ENCODE measurements around the gene LZTS2.

LZTS2 gene

DNA sequence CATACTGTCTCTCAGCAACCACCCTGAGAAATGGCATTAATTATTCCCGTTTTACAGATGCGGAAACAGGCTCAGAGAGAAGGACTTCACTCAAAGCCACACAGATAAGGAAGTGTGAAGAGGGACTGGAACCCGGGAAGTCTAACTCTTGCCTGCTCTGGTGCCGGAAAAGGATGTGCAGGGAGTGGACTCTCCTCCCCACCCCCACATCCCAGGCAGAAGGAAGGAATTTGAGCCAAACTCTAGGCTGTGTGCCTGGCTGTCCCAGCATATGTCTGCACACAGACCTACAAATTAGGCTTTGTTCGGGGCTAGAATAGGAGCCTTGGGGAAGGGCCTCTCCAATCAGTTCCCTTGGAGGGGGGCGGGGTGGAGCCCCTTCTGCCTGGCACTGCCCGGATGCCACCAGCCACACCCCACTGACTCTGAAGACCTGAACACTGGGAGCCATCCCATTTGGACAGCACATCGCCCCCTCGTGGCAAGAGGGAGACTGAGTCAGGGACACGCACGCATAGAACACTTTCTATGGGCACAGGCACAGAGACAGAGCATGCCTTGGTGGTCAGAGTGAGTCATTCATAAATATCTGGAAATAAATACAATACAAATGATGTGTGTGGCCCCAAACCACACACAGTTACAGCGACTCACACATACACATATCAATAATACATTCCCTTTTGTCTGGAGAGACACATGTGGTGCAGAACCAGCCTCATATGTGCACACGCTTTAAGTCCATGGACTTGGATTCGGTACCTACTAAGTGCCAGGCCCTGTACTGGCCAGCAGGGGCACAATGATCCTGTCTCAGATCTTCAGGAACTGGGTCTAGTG lies 13.1 kb downstream of the LZTS2 start:
- DNase-seq: peak; percentile 80

DNA sequence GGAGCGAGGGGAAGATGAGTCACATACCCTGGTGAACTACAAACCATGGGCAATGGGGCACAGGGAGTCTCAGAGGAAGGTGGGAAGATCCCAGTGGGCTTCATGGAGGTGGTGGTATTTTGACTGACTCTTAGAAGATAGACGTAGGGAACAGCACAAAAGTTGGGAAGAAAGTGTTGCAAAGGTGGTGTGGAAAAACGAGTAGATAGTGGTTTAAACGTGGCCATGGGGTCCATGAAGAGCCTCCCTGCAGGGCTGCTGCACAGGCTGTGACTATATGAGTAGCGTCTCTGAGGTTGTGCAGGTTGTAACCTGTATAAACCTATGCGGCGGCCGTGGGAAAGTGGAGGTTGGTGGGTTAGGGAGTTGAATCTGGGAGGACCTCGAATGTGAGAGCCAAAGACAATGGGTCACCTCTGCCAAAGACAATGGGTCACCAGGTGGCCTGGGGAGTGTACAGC lies 13.8 kb downstream of the LZTS2 start:
- DNase-seq: no peak

DNA sequence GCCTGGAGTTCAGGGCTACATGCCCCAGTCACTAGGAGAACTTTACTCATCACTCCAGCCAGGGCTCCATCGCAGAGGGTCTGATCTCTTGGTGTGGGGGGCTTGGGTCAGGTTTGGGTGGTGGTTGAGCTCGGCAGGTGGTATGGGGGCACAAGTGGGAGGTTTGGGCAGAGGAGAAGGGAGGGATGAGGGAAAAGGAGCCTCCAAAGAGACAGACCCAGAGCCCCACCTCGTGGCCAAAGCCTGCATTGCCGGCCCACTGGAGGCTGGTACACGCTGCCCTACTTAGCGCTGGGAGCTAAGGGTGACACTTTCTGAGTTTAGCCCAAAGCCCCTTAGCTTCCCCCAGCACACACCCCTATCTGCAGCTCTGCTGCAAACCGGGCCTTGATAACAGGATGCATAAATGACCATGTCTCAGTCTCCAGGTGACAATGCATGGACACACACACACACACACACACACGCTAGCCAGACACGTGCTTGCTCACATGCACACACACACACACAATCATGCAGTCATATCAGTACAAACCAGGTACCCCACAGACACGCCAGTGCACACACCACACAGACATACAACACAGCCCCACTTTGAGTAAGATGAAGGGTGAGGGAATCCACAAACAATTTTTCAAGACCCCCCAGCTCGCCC lies 14.7 kb downstream of the LZTS2 start:
- DNase-seq: peak; percentile 74

DNA sequence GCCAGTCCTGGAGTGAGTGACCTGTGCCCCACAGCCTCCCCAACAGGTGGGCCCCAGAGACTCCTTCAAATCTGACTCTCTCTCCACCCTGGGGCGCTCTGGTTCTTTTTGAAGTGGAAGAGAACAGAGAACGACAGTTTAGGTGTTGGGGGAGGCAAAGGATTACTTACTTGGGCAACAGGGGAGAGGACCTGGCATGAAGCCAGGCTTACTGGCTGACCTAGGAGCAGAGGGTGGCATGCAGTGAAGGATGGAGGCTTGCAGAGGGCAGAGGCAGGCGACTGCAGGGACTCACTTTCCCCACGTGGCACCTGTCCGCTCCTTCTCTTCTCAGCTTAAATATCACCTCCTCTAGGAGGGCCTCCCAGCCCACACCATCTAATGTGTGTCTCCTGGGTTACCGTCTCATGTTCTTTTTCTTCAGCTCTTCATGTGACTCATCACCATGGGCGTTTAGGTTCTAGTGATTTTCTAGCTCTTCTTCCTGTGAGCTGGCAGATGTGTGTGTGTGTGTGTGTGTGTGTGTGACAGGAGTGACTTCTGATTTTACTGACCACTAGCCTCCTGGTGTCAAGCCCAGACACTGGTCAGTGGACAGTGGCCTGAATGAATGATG lies 15.5 kb downstream of the LZTS2 start:
- no peak for DNase-seq

DNA sequence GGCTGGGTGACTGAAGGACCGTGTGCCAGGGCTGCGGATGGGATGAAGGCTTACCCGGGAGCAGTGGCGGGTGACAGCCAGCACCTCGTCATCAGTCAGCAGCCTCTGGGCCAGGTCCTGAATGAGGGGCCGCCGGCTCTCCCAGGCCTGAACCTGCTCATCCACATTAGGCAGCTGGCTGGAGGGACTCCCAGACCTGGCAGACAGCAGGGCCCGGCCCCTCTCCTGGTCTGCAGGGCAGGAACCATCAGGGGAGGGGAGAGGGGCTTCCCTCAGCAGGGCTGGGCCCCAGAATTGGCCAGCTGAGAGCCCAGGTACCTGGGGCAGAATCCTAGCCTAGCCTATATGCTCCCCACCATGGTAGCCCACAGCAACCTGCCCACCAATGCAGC lies 16.0 kb downstream of the LZTS2 start:
- DNase-seq: no peak

DNA sequence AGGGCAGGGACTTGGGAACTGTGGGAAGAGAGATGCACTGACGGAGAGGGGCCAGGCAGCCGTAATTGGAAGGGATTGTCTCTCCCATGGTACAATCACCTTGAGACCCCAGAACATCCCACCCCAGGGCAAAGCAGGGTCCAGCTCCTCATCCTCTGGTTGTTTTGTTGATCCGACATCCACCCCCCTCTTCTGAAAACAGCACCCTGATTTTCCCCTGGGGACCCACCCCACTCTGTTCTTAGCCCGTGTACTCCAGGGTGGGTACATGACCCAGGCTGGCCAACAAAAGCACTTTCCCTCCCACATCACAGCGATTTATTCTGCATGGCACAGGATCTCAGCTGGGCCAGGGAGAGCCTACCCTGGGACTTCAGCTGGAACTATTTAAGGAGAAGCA lies 17.2 kb downstream of the LZTS2 start:
- DNase-seq: no peak

DNA sequence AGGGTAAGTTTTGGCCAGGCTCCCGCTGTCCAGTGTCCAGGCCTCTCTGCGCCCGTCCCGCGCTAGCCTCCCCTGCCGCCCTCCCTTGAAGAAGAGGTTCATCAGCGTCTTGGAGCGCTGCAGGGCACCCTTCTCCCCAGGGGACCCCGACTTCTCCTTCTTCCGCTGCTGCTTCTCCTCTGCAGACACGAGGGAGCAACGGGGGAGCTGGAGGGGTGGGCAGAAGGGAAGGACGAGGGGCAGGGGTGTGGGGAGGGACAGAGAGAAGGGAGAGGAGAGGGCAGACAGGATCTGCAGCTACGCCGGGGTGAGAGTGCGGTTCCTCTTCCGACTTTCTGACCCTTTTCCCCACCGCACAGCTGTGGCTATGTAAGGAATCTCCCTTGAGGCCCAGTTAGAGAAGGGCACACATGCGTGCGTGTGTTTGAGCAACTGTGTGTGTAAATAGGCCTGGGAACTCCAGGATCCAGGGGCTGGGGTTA lies 18.6 kb downstream of the LZTS2 start:
- no peak for DNase-seq

DNA sequence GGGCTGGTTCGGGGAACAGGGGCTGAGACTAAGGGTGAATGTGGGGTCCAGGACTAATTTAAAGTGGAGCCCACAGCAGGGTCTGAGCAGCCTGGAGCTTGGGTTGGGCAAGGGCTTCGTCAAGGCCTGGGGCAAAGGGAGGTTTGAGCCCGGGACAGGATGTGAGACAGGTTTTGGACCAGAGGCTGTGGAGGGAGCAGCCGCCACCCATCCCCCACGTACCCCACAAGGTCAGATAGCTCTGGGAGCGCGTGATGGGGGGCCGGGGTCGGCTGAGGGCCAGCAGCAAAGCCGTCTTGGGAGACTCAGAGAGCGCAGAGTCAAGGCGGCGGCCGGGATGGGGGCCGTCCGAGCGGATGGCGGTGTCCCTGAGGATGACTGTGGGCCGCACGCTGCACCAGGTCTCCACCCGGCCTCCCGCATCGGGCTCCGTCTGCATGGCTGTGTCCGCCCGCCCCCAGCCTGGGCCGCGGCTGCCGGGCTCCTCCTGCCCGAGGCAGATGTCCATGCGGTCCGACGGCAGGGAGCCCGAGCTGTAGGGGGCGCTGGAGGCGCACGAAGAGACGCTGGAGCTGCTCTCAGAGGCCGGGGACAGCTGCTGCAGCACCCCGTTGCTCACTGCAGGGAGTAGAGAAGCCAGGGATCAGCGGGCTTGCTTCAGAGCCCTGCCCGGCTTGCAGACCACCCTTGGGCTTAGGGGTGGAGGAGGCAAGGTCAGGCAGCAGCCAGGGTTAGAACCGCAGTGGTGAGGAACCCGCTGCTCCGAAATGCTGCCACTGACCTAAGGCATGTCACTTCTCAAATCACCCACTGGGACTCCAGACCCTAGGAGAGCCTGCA lies 19.2 kb downstream of the LZTS2 start:
- peak; percentile 75 for DNase-seq

DNA sequence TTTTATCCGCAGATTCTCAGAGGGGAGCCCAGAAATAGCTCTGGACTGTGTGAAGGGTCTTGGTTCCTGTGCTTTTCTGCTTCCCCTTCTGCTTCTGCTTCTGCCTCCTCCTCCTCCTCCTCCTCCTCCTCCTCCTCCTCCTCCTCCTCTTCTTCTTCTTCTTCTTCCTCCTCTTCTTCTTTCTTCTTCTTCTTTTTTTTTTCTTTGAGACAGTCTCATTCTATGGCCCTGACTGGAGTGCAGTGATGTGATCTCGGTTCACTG lies 19.8 kb downstream of the LZTS2 start:
- DNase-seq: no peak

DNA sequence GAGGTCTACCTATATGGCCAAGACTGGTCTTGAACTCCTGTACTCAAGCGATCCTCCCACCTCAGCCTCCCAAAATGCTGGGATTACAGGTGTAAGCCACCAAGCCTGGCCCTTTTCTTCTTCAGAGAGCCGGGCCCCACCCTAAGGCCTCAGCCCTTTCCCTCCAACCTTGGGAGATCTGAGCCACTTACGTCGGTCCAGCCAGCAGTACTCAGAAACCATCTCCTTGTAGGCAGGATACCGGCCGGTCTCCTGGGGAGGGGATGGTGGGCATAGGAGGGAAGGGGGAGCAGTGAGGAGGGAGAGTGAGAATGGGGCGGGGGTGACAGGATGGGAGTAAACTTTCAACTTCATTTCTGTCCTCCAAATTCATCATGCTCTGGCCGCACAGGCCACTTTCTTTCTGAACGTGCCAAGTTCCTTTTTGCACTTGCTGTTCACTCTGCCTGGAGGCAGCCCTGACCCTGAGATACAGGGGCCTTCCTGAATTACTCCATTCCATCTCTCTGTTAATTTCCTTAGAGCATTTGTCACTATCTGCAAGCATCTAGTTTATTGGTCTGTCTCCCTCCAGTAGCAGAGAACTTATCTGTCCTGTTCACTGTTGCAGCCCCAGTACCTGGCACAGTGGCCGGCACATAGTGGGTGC lies 20.9 kb downstream of the LZTS2 start:
- DNase-seq: no peak

DNA sequence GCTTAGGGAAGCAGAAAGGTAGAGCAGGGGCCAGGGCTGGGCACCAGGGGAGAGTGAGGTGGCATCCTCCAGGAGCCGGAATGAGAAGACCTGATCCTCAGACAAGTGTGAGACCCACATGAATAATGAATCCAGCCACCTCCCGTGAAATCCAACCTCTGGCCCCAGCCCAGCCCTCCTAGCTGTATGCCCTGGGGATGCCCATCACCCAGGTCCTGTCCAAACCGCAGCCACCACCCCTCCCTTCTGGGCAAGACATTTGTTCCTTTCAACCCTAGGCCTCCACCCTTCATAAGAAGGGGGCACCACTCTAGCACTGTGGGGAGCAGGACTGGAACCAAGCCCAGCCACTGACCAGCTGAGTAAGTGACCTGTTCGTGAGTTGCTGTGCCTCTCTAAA lies 21.6 kb downstream of the LZTS2 start:
- DNase-seq: no peak

DNA sequence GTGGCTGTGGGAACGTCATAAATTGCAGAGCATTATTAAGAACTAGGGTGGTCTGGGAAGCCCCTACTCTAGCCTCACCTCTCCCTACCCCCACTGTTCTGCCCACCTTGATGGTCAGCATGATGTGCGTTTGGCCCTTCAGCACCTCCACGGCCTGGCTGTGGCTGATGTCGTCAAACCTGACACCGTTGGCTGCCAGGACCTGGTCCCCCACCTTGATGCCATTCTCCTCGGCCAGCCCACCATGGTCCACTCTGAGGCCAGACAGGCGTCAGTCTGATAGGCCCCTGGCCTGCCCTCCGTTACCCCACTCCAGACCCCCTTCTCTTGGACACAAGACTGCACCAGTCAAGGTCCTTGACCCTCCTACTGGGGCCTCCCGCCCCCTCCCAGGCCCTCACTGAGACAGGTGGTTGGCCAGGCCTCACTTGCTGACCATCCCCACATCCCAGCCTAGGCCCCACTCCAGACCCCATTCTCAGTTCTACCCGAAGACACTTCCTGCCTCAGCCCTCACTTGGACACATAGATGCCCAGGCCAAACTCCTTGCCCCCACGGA lies 22.2 kb downstream of the LZTS2 start:
- DNase-seq: no peak

DNA sequence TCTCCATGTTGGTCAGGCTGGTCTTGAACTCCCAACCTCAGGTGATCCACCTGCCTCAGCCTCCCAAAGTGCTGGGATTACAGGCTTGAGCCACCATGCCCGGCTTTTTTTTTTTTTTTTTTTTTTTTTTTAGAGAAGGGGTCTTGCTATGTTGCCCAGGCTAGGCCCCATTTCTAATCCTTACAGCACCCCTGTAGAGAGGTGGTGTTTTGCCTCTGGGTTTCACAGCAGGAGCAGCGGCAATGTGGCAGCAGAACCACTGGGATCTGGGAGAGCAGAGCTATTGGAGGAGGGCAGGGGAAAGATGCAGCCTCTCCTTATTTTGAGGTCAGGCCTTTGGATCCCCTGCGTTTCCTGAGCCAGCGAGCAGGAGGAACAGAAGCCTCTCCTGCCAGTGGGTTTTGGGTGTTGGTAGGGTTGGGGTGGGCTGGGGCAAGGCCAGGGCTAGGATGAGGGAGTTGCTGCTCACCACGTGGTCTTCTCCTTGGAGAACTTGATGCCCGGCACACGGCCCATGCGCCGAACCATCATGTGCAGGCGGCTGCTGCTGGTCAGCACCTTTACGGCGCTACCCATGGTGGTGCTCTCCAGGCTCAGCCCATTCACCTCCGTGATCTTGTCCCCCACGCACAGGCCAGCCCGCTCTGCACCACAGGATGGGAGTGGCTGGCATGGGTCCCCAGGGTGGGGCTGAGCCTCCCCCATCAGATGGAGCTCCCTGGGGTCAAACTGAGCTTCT lies 23.5 kb downstream of the LZTS2 start:
- DNase-seq: no peak

DNA sequence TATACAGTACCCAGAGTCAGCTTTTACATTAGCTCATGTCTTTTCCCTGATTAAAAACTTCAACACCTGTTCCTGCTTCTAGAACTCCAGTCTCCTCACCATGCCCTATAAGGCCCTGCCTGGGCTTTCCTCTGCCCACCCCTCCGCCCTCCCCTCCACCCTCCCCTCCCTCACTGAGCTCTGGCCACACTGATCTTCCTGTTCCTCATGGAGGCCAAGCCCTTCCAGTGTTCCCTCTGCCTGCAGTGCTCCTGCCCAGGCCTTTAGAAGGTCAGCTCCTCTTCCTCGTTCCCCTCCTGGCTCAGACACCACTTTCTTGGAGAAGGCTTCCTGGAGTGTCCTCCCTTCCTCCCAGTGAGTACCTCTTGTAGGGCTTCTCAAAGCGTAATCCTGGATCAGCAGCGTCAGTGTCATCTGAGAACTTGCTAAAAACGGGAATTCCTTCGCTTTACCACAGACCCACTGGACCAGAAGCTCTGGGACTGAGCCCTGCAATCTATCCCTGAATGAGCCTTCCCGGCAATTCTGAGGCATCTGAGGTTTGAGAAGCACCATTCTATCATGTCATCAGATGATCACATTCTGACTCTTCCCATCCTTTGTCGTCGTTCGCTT lies 27.6 kb downstream of the LZTS2 start:
- no peak for DNase-seq

DNA sequence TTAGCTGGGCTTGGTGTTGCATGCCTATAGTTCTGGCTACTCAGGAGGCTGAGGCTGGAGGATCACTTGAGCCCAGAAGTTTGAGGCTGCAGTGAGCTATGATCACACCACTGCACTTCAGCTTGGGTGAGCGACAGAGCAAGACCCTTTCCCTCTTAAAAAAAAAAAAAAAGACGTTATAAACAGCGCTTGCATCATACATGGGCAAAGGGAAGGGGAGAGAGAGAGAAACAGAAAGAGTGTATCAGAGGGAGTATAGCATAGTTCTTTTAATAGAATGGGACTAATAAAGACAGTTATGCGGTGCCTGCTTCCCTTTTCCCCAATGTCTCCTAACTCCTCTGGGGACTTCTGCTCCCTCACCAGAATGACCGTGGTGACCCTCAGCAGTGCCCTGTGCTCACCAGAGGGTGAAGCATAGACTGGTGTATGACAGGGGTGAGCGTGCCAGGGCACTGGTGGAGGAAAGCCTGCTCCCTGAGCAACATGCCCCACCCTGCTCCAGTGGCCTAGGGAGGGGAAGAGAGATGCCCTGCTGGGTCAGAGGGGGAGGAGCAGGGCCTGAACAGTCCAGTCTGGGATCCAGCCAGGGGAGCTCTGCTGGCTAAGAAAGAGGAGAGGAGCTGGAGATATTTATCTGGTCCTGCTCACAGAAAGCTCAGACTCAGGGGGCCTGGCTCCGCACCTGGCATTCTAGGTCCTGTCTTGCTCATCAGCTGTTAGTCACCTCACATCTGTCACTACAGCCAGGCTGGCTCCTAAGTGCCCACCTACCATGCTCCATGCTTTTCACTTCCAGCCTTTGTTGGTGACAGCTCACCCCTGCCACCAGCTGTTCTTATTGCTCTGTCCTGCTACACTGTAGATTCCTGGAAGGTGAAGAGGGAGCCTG lies 29.1 kb downstream of the LZTS2 start:
- DNase-seq: peak; percentile 23

DNA sequence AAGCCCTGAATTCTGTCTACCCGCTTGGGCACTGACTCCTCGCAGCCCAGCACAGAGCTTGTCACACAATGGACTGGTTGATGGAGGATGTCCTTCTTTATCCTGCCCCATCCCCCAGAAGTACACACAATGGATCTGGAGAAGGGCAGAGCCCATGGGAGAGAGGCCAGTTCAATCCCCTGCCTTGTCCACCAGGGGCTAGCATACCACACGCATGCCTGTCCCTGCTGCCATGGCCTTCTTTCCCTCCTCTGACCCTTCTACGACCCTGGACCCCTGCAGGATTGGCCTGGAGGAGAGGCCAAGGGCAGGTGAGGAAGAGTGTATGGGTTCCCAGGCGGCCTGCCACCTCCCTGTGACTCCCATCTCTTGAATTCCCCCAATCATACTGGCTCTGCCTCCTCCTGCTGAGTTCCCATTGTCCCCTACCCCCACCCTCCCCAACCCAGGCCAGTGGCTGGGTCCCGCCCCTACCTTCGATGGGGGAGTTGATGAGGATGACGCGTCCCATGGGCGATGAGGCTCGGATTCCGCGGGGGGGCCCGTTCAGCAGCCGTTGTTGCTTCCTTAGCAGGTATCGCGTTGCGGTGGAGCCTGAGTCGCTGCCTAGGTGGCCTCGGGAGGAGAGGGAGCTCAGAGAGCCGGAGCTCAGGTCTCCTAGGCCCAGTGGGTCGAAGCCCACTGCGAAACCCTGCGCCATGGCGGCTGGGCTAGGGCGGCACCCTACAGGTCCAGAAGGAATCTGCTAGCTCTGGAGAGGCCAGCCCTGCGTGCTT lies 30.1 kb downstream of the LZTS2 start:
- no peak for DNase-seq

DNA sequence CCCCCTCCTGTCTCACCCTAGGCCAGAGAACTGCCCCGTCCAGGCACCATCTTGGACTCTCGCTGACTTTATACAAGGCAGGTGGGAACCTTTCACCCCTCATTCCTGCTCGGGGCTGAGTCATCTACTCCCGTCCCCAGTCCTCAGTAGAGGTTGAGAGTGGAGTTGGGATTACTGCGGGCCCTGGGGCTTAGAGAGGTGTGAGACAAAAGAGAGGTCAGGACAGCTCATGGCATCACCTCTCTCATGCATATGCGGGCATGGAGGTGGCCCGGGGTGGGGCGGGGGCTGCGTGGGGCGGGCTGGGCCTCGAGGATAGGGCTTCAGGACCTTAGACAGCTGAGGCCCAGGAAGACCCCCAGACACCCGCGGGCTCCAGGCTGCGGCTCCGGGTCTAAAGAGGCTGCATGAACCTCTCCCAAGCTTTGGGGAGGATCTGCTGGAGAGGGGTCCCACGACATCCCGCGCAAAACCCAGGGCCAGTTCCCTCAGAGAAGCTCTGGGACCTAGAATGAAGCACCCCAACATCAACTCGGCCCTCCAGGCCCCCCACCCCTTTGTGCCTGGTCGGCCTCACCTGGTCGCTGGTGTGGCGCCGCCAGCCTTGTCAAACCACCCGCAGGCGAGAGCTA lies 31.0 kb downstream of the LZTS2 start:
- no peak for DNase-seq

DNA sequence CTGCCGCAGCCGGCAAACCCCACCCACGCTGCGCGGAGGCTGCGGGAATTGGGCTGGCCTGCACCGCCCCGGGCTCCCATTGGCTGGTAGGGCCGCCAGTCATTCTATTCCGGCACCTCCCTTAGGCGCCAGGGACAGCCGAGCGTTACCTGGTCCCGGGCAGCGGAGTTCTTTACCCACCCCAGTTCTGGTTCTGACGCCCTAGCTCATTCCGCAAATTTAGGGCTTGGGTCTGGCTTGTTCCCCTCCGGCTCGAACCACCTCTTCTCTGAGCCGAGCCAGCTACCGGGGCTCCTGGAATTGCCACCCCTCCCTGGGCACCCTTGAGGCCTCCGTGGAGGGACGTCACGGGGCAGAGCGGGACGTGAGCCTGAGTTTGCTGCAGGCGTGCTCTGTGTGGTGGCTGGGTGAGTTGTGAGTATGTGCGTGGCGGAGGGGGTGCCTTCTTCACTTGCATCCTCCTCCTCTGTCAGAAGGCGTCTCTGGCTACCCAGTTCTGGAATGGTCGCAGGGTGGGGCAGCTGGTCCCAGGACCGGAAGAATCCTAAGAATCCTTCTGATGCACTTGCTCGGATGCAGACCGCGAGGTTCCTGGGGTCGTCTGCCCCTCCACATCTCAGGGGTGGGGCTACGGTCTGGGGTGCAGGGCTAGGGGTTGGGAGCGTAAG lies 31.7 kb downstream of the LZTS2 start, which contains the start of the genes PDZD7 and SFXN3:
Gene PDZD7 (minus strand): TSS at position 2 of the 668 bp plus-strand sequence. CDS start 910 bp downstream, outside the sequence.
Gene SFXN3 (plus strand): TSS at position 107 of the 668 bp plus-strand sequence. CDS start 3,461 bp downstream, outside the sequence.
- DNase-seq: peak; percentile 89

All from right kidney (tissue), 1 donor.